Measurements from ENCODE around the gene ATP12A.
"Not testable (repeated sequence)": the region's sequence is repeated elsewhere in the genome, so short reads cannot be mapped to it uniquely, and the experiment has no call there.

Gene ATP12A

DNA sequence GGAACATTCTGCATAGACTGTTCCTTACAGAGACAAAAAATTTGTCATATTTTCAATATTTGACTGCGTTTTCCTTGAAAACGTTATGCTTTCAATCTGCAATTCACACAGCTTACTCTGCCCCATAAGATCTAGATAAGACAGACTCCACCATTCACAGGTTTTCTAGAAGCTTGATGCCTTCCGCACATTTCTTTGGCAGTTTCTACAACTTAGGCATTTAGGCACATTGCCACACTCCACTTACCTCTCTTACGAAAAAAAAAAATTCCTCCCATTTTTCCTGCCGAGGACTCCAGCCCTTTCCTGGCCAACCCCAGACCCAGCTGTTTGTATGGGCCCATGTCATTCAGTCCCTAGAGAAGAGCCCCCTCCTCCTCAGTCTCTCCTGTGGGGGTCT lies 11.2 kb downstream of the ATP12A start:
- FAIRE-seq = no peak

GRCh38 chr13:24692561-24692960 lies 12.4 kb downstream of the ATP12A start:
- no peak for FAIRE-seq

DNA sequence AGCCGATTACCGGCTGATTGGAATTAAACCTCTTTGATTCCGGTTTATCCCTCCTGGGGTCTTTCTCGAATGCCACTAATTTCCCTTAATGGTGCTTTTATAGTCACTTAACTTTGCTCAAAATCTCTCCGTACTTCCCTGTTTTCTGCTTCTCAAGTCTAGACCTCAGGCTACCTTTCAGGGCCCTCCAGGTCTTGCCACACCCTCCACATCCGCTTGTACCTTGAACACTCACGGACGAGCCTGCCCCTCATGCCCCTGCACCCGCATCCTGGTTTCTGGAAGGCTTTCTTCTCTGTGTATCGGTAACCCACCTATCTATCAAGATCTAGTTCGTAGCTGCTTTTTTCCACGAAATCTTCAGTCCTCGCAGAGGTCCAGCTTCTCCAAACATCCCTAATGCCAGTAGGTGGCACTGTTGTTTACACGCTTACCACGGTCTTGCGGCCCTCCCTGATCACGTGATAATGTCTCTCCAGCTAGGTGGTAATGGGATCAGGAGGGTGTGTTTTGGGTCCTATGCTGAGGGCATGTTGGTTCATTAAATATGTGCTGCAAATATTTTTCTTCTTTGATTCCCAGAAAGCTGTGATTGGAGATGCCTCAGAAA lies 13.8 kb downstream of the ATP12A start:
- FAIRE-seq = peak; percentile 82

- FAIRE-seq = no peak
These were observed 14.7 kb downstream of the ATP12A start for GRCh38 chr13:24694907-24695306.

GRCh38 chr13:24698686-24699085 lies 18.5 kb downstream of the ATP12A start:
- no peak for FAIRE-seq

DNA sequence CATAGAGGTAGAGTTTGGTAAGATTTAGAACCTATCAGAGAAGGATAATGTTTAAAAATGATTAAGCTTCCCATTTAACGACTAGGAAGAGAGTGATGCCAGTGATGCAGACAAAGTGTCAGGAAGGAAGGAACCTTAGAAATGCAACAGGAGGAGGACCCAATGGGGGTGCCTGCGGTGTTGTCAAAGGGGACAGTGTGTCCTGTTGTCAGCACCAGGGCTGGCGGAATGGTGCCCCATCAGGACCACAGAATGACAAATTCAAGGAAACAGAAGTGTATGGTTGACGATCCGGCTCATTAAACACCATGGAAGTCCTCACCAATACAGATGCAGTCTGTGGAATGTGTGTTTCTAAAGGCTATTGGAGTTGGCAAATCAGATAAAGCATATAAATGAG lies 19.3 kb downstream of the ATP12A start:
- FAIRE-seq = no peak

DNA sequence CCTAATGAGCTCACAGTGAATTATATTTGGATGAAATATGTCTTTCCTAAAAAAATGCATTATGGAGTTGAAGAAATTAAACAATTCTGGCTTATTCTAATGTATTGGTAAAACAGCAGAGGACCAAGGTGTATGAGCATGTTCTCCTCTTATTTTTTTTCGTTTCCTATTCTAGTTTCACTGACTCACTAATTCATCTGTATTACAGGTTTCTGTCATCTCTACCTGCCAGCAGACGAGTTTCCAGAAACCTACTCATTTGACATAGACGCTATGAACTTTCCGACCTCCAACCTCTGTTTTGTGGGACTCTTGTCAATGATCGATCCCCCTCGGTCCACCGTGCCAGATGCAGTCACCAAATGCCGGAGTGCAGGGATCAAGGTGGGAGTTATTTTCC lies 20.3 kb downstream of the ATP12A start:
- FAIRE-seq = no peak

- no peak for FAIRE-seq
These were observed 26.8 kb downstream of the ATP12A start for GRCh38 chr13:24706886-24707585.

DNA sequence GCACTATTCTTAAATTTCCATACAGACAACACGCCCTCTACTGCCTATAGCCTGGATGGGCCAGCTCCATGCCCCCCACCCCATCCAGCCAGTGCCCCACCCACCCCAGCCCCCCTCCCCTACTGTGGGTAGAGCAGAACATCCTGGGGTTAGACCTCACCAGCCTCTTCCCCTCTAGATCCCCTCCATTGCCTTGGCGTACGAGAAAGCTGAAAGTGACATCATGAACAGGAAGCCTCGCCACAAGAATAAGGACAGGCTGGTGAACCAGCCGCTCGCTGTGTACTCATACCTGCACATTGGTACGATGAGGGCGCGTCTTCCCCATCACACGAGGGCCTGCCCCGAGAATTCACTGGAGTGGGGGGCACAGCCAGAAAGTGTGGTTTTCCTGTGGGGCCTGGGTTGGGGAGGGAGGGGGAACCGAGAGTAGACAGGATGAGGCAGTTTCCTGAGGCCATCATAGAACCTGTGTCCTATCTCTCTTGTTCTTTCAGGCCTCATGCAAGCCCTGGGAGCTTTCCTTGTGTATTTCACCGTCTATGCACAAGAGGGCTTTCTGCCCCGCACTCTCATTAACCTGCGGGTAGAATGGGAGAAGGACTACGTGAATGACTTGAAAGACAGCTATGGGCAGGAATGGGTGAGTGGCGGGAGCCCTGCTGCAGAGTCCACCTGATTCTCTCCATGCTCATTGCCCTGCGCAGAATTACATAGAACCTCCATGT lies 29.1 kb downstream of the ATP12A start:
- FAIRE-seq = no peak

DNA sequence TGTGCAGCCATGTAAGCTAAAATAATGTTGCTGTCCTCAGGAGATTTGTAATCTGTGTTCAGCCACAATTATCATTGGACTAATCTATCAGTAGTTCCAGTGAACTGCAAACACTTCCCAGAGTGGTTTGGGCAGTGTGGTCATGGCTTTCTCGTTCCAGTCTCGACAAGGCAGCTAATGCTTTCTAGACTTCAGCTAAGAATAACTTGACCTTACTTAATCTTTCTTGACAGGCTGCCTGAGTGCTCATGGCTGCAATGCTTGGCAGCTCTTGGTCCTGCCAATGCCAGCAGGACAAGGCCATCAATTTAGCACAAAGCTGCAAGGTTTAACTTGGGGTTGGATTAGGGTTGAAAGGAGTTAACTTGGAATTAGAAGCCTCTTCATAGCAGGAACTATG lies 32.8 kb downstream of the ATP12A start:
- FAIRE-seq = no peak

DNA sequence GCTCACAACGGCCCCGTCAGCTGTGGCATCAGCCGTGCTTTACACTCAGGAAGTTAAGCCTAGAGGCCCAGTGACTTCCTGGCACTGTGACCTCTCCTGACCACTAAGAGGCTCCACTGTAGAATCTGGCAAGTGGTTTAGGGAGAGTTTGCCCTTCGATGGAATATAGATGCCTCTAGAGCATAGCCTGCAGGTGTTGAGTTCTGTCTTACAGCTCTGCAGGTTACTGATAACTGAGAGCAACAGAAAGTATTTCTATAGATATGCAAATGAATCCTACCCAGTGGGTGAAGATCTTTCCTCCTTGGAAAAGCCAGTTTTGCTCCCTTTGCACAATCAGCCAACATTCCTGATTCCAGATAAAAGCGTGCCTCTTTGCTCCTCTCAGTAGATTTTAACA lies 35.8 kb downstream of the ATP12A start:
- FAIRE-seq = no peak

GRCh38 chr13:24716446-24716845 lies 36.2 kb downstream of the ATP12A start:
- no peak for FAIRE-seq

GRCh38 chr13:24717217-24717616 lies 37.0 kb downstream of the ATP12A start:
- FAIRE-seq = no peak

DNA sequence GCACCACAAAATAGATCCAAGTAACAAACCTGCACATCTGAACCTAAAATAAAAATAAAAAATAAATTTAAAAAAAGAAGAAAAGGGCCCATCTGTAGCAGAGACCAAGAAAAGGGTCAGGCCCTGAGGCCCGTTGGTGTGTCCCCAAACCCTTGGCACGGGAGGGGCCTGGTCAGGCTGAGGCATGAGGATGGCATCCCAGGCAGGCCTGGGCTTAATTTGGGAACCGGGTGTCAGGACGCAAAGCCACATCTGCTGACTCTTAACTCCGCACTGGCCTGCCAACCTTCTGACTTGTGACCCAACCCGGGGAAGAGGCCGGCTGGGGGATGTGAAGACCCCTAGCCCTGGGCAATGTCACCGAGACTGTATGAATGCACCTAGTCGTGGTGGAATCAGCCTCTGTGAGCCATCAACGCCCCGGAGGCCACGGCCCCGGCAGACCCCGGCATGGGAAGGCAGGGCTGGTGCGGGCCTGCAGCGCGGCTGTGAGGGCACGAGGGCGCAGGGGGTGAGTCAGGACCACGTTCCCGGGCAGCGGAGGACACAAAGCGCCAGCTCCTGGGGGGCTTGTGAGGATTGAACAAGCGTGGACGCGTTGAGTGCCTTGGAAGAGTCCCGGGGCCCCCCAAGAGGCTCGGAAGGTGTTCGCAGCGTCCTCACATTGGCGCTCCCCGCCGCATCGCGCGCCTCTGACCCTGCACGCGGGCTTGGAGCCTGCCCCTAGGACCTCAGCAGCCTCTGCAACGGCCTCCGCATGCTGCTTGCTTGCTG lies 38.2 kb downstream of the ATP12A start:
- no peak for FAIRE-seq

DNA sequence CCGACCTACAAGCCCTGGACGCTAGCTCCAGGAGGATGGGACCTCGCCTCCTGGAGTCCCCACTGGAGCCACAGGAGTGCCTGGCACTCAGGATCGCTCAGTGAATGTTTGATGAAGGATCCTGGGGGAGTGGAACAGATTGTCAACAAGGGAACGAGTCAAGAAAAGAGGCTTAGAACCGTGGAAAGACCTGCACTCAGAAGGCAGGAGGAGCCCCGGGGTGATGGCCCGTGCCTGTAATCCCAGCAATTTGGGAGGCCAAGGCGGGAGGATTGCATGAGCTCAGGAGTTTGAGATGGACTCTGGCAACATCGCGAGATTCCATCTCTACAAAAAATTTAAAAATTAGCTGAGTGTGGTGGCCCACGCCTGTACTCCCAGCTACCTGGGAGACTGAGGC lies 38.9 kb downstream of the ATP12A start:
- no peak for FAIRE-seq

- no peak for FAIRE-seq
These were observed 43.0 kb downstream of the ATP12A start for GRCh38 chr13:24723206-24723605.

GRCh38 chr13:24724714-24725113 lies 44.5 kb downstream of the ATP12A start:
- no peak for FAIRE-seq

- FAIRE-seq = no peak
These were observed 45.2 kb downstream of the ATP12A start for GRCh38 chr13:24725379-24725778.

- peak; percentile 83 for FAIRE-seq
These were observed 47.8 kb downstream of the ATP12A start for GRCh38 chr13:24727731-24728601.

DNA sequence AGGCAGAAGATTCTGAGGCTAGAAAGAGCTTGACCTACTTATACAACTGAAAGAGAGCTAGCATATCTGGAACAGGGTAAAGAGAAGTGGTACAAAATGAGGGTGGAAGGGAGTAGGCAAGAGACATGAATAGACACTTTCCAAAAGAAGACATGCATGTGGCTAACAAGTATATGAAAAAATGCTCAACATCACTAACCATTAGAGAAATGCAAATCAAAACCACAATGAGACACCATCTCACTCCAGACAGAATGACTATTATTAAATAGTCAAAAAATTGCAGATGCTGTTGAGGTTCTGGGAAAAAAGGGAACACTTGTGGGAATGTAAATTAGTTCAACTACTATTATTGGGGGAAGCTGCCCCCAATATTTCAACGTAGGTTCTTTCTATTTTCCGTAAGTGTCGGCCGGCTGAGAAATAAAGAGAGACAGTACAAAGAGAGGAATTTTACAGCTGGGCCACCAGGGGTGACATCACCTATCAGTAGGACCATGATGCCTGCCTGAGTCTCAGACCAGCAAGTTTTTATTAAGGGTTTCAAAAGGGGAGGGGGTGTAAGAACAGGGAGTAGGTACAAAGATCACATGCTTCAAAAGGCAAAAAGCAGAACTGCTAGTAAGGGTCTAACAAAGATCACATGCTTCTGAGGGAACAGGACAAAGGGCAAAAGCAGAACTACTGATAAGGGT lies 50.8 kb downstream of the ATP12A start:
- not testable (repeated sequence) for FAIRE-seq

GRCh38 chr13:24734950-24735349 lies 54.7 kb downstream of the ATP12A start:
- FAIRE-seq = no peak

GRCh38 chr13:24737042-24737441 lies 56.8 kb downstream of the ATP12A start:
- no peak for FAIRE-seq

All from TTC549 (cell line).